Left renal cortex interstitium (tissue), 4 donors: ENCODE data around the gene OGFOD2. TPM values are rescaled to one million over a fixed set of nuclear protein-coding genes. Genes with fewer than 3 reads are reported as not detected.

Experiments
- DNase-seq, 4 donors: peaks; one replicate each; pipeline ENCODE4 v3.0.0-alpha.2; 2013; ENCODE audit warnings: low read depth in 4 of 4, low spot score in 2 of 4, missing footprints in 1 of 4
- polyA plus RNA-seq, 4 donors: library from polyadenylated mRNA; unstranded; fragments of 120-200 nt; gene quantifications; one replicate each; pipeline ENCODE4 v1.2.1, GENCODE V29; 2013; ENCODE audit not compliant: insufficient read length in 4 of 4

The OGFOD2 gene
- polyA plus RNA-seq, 4 donors = 12.9 to 22.5 (median 18.4) TPM

GRCh38 chr12:122986258-122986871 lies 11.3 kb downstream of the OGFOD2 start:
- no peak for DNase-seq

GRCh38 chr12:122987086-122987951 lies 12.3 kb downstream of the OGFOD2 start:
- no peak for DNase-seq

- DNase-seq = no peak
These were observed 13.0 kb downstream of the OGFOD2 start for GRCh38 chr12:122988036-122988435.

- DNase-seq = no peak
These were observed 13.7 kb downstream of the OGFOD2 start for GRCh38 chr12:122988612-122989212.

- DNase-seq = no peak
These were observed 14.3 kb downstream of the OGFOD2 start for GRCh38 chr12:122989225-122989839.

- DNase-seq = no peak
These were observed 14.9 kb downstream of the OGFOD2 start for GRCh38 chr12:122989874-122990419.

- DNase-seq = no peak
These were observed 15.5 kb downstream of the OGFOD2 start for GRCh38 chr12:122990561-122990960.

- DNase-seq = no peak
These were observed 16.0 kb downstream of the OGFOD2 start for GRCh38 chr12:122990961-122991622.

- DNase-seq = no peak
These were observed 16.7 kb downstream of the OGFOD2 start for GRCh38 chr12:122991623-122992275.

GRCh38 chr12:122992386-122992785 lies 17.3 kb downstream of the OGFOD2 start:
- DNase-seq = no peak

- DNase-seq = no peak
These were observed 19.2 kb downstream of the OGFOD2 start for GRCh38 chr12:122994140-122994675.

- DNase-seq = no peak
These were observed 19.9 kb downstream of the OGFOD2 start for GRCh38 chr12:122994781-122995502.

- DNase-seq = no peak
These were observed 20.6 kb downstream of the OGFOD2 start for GRCh38 chr12:122995503-122996187.

GRCh38 chr12:122996188-122996601 lies 21.2 kb downstream of the OGFOD2 start:
- no peak for DNase-seq

- DNase-seq = no peak
These were observed 21.7 kb downstream of the OGFOD2 start for GRCh38 chr12:122996621-122997342.

- DNase-seq = no peak
These were observed 22.6 kb downstream of the OGFOD2 start for GRCh38 chr12:122997343-122998250.

- no peak for DNase-seq
These were observed 23.3 kb downstream of the OGFOD2 start for GRCh38 chr12:122998316-122998715.
